AG04450 (cell line): Measurements from ENCODE around the gene IMMP2L. TPM values are rescaled to one million over a fixed set of nuclear protein-coding genes. Genes with fewer than 3 reads are reported as not detected.

Experiments
- CTCF ChIA-PET: fragments of 300-600, 350-600 bp; formaldehyde crosslinking; extraction: SDS; loops from one replicate; lab custom pipeline; 2022; ENCODE audit warnings: antibody characterized with exemption, inconsistent platforms; lab: Charles Lee
- POLR2A ChIA-PET: fragments of 350-600 bp; formaldehyde crosslinking; extraction: SDS; loops from one replicate; lab custom pipeline; 2021; ENCODE audit warnings: antibody characterized with exemption, inconsistent platforms; lab: Yijun Ruan, JAX
- DNase-seq: peaks from one replicate; pipeline ENCODE4 v3.0.0-alpha.2; 2011; ENCODE audit warnings: low read depth, low spot score
- H3K27ac ChIP-seq: one replicate; pipeline ENCODE4 v1.5.1; 2012; ENCODE audit warnings: low read depth, low read length, control low read depth
- H3K27me3 ChIP-seq: one replicate; pipeline ENCODE4 v1.6.0; 2012; ENCODE audit warnings: low read length; ENCODE audit not compliant: control insufficient read depth, insufficient read depth
- H3K4me3 ChIP-seq: 2 replicates; pipeline ENCODE4 v1.5.1; 2011; ENCODE audit warnings: mild to moderate bottlenecking, low read depth, low read length, control low read depth
- H3K9me3 ChIP-seq: 2 replicates; pipeline ENCODE4 v1.5.1; 2012; ENCODE audit warnings: low read length; ENCODE audit not compliant: control insufficient read depth, insufficient read depth
- polyA plus RNA-seq: library from polyadenylated mRNA; depleted of rRNA; stranded (reverse); fragments of >200 nt; gene quantifications from 2 replicates; pipeline ENCODE4 v1.2.3, GENCODE V29; 2011
- TF ChIP-seq, protein P1 (sequence below): IDR thresholded peaks from 2 replicates; pipeline ENCODE4 v1.5.1; 2011; ENCODE audit warnings: low read depth, low read length, control low read depth, inconsistent platforms

Gene IMMP2L
- polyA plus RNA-seq, 1 experiment = 8.0 TPM

DNA sequence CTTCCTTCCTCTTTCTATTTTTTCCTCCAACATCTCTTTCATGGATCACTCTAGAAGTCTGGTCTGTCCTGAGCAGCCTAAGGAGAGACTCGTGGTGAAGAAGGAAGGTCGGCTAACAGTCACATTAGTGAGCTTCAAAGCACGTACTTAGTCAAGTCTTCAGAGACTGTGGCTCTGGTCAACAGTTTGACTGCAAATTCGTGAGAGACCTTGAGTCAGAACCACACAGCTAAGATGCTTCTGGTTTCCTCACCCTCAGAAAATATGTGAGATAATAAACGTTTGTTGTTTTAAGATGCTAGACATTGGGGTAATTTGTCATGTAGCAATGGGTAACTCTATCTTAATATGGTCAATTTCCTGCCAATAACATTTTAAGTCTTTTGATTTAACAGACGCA is 597.5 kb downstream of the IMMP2L start:
- Histone ChIP-seq H3K4me3 (no peak overlapping the region), H3K9me3 (no peaks in the 10 kb centered on the region), H3K27me3 (no peaks in the 10 kb centered on the region), H3K27ac (no peak overlapping the region)
- TF ChIP-seq, protein P1, sequence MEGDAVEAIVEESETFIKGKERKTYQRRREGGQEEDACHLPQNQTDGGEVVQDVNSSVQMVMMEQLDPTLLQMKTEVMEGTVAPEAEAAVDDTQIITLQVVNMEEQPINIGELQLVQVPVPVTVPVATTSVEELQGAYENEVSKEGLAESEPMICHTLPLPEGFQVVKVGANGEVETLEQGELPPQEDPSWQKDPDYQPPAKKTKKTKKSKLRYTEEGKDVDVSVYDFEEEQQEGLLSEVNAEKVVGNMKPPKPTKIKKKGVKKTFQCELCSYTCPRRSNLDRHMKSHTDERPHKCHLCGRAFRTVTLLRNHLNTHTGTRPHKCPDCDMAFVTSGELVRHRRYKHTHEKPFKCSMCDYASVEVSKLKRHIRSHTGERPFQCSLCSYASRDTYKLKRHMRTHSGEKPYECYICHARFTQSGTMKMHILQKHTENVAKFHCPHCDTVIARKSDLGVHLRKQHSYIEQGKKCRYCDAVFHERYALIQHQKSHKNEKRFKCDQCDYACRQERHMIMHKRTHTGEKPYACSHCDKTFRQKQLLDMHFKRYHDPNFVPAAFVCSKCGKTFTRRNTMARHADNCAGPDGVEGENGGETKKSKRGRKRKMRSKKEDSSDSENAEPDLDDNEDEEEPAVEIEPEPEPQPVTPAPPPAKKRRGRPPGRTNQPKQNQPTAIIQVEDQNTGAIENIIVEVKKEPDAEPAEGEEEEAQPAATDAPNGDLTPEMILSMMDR = no peak
- POLR2A ChIA-PET = no interaction called here
- CTCF ChIA-PET = no interaction called here
- DNase-seq = no peak

DNA sequence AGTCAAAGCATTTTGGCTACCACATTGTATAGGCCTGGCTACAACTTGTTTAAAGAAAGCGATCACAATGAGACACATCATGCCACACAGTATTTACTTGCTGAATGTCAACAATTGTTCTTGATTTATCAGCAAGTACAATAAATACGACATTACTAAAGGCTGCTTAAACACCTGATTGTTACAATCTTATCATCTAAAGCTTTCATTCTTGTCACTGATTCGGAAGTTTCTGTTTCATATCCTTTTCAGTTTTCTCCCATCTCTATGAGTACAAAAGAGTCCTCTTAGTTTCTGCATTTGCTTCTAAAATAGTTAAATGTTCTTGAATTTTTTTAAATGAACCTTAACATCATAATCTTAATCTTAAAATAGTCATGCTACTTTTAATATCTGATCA is 599.5 kb downstream of the IMMP2L start:
- TF ChIP-seq, protein P1 = no peak
- no peak for DNase-seq
- Histone ChIP-seq H3K4me3 (no peak overlapping the region), H3K9me3 (no peaks in the 10 kb centered on the region), H3K27ac (no peak overlapping the region), H3K27me3 (no peaks in the 10 kb centered on the region)
- ChIA-PET CTCF (no interaction called here), POLR2A (no interaction called here)

DNA sequence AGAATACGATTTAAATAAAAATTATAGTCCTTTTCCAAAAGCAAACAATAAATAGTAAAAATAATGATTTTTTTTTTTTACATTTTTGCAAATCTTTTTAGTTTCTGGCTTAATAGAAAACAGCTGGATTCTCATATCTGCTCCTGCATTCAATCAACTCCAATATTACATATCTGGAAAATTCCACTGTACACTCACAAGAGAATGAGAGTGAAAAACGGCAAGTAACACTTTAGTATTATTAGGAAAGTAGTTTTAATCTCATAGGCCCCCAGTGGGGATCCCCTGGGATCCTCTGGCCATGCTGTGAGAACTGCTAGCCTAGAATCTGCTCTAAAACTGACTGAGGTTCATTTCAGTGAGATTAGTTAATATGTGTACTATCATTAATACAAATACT is 599.9 kb downstream of the IMMP2L start:
- Histone ChIP-seq H3K9me3 (no peaks in the 10 kb centered on the region), H3K27ac (no peak overlapping the region), H3K27me3 (no peaks in the 10 kb centered on the region), H3K4me3 (no peak overlapping the region)
- ChIA-PET POLR2A (no interaction called here), CTCF (no interaction called here)
- no peak for DNase-seq
- TF ChIP-seq, protein P1 = no peak

DNA sequence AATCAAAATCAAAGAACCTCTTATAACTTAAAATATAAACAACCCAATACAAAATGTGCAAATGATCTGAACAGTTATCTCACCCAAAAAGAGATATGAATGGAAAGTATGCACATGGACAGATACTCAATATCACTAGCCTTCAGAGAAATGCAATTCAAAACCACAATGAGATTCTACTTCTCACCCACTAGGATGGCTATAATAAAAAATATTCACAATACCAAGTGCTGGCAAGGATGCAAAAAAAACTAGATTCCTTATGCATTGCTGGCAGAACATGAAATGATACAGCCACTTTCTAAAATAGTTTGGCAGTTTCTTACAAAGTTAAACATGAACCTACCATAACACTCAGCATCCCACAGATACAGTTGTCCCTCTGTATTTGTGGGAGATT is 601.5 kb downstream of the IMMP2L start:
- CTCF ChIA-PET = no interaction called here
- TF ChIP-seq, protein P1 = no peak
- no peak for DNase-seq

DNA sequence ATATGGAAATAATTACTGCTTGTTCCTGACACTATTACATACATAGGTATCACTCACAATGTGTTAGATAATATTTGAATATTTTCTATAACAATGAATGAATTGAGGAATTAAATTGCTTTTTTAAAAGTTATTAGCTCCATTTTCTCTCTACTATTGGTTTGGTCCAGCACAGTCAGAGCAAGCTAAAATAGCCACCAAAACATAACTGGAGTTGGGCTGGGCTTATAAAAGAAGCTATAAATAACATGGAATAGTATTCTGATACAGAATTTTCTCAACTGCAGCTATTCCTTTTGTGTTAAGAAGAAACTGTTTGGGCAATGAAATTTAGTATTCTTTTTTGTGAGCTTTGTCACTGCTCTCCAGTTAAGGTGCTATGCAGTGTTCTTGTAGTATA is 614.0 kb downstream of the IMMP2L start:
- Histone ChIP-seq H3K27me3 (no peaks in the 10 kb centered on the region), H3K27ac (no peak overlapping the region), H3K4me3 (no peak overlapping the region), H3K9me3 (no peaks in the 10 kb centered on the region)
- DNase-seq = no peak
- TF ChIP-seq, protein P1 = no peak
- POLR2A ChIA-PET = no interaction called here
- CTCF ChIA-PET = interaction anchor here (0.7 kb wide), 1 partner anchor 142 kb away, joined by 3 read pairs; no protein-coding TSS in a partner anchor

More for the DNA sequence above, 601.5 kb downstream of the IMMP2L start:
- Histone ChIP-seq H3K9me3 (no peaks in the 10 kb centered on the region), H3K27me3 (no peaks in the 10 kb centered on the region), H3K4me3 (no peak overlapping the region), H3K27ac (no peak overlapping the region)
- POLR2A ChIA-PET = no interaction called here
